HFF-Myc (cell line): ENCODE data around the gene ZNRD2.

Source experiments
- DNase-seq: peaks from one replicate; pipeline ENCODE4 v3.0.0-alpha.2; 2011; ENCODE audit warnings: low read depth; ENCODE audit errors: extremely low read depth
- H3K4me3 ChIP-seq: replicated peaks from 2 replicates; pipeline ENCODE4 v1.5.1; 2011; ENCODE audit warnings: low read depth, mild to moderate bottlenecking, control low read depth, low read length
- CTCF ChIP-seq: IDR thresholded peaks from 2 replicates; pipeline ENCODE4 v1.5.1; 2012; ENCODE audit warnings: mild to moderate bottlenecking, low read depth, low read length, control low read depth; ENCODE audit errors: missing control alignments

ZNRD2 gene

GRCh38 chr11:65535102-65535501, 35.2 kb upstream of the ZNRD2 start:
- H3K4me3 ChIP-seq, result no peak overlapping the region
- DNase-seq, result no peak
- TF ChIP-seq CTCF, result no peak

DNA sequence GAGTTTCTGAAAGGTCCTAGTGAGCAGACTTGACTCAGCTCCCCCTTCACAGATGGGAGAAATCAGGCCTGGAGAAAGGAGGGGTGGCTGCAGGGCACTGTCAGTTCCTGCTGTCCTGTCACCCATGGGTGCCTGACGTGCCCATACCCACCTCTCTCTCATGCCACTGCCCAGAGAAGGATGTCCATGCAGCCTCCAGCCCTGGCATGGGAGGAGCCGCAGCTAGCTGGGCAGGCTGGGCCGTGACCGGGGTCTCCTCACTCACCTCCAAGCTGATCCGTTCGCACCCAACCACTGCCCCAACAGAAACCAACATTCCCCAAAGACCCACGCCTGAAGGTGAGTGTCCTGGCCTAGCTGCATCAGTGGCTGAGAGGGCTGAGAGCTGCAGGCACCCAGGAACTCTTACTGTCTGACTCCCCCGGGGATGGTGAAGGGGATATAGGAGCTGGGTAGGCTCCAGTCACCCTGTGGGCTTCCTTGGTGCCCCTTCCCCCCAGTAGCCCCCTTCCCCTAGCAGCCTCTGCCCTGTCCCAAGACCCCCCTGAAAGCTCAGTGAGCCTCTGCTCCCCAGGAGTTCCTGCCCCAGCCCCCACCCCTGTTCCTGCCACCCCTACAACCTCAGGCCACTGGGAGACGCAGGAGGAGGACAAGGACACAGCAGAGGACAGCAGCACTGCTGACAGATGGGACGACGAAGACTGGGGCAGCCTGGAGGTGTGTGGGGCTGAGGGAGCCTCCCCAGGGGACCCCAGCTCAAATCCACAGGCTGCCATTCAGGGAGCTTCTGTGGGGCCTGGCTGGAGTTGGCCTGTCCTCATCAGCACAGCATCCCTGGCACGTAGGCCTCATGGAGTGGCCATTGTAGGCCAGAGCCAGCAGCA, 33.6 kb upstream of the ZNRD2 start:
- no peak for DNase-seq
- no peak for TF ChIP-seq CTCF

GRCh38 chr11:65537296-65537597, 33.0 kb upstream of the ZNRD2 start:
- no peak for DNase-seq
- no peak overlapping the region for H3K4me3 ChIP-seq
- no peak for TF ChIP-seq CTCF

More for the DNA sequence above, 33.6 kb upstream of the ZNRD2 start:
- H3K4me3 ChIP-seq, result no peak overlapping the region

GRCh38 chr11:65537620-65538231, 32.6 kb upstream of the ZNRD2 start:
- DNase-seq, result no peak
- no peak overlapping the region for H3K4me3 ChIP-seq
- no peak for TF ChIP-seq CTCF

DNA sequence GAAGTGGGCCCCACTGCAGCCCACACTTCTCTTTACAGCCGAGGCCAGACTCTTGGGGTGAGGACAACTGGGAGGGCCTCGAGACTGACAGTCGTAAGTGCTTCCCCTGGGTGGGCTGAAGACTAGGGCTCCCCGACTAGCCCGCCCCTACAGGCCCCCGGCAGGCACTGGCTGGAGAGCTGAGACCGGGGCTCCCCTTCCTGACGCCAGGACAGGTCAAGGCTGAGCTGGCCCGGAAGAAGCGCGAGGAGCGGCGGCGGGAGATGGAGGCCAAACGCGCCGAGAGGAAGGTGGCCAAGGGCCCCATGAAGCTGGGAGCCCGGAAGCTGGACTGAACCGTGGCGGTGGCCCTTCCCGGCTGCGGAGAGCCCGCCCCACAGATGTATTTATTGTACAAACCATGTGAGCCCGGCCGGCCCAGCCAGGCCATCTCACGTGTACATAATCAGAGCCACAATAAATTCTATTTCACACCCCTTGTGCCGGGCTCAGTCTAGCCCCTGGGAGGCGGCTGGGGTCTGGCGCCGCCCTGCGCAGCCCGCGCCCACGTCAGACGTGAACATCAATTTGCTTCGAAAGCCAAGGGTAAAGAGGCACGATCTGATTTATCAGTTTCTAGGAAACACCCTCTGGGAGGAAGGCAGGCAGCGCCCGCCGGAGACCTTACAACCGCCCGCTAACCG, 31.9 kb upstream of the ZNRD2 start:
- H3K4me3 ChIP-seq, result no peak overlapping the region
- DNase-seq, result no peak
- no peak for TF ChIP-seq CTCF

DNA sequence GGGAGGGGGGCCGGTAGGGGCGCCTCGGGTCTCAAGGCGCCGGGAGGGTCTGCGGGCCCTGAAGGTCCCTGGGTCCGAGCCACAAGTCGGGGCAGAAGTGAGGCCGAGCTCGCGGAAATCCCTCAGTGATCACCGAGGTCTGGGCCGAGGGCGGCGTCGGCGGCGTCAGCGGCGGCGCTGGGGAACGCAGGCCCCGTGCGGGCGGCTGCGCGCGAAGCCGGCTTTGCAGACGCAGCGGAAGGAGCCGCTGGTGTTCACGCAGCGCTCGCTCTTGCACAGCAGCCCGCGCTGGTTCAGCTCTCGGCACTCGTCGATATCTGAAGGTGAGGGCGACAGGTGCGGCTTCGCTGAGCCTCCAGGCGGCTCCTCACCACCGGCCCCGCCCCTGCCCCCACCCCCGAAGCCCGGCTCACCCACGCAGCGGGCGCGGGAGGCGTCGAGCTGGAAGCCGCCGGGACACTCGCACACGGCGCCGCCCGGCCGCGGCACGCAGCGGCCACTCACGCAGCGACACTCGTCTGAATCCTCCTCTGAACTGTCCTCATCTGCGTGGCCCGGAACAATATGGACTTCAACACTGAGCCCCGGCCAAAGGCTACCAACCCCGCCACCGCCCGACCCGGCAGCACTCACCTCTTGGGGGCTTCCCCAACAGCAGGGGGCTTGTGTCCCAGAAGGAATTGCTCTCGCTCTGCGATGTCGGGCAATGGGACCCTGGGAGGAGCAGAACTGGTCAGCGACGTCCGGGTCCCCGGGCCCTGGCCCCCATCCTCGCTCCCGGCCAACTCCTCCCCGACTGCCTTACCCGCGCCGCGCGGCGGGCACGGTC, 31.1 kb upstream of the ZNRD2 start:
- H3K4me3 ChIP-seq, result peak overlapping the region; percentile 50; the same call in 1 of the 2 replicates
- DNase-seq, result no peak
- no peak for TF ChIP-seq CTCF
